GM23338 (cell line): Measurements from ENCODE around the gene MS4A15. TPM values are rescaled to one million over a fixed set of nuclear protein-coding genes. Genes with fewer than 3 reads are reported as not detected.

Experiments
- ATAC-seq: fragments of 200-7000 bp; cut with Tn5 transposase; 3 replicates; pipeline ENCODE4 v1.9.1; 2020
- DNase-seq: peaks from one replicate; pipeline ENCODE4 v3.0.0-alpha.2; 2015; ENCODE audit warnings: low spot score
- H2AFZ ChIP-seq: fragments of 200-600 bp; sonication (generic); 2 replicates; pipeline ENCODE4 v1.8.0; 2016; ENCODE audit warnings: antibody characterized with exemption, mild to moderate bottlenecking, moderate library complexity
- H3F3A ChIP-seq: fragments of 200-600 bp; sonication (generic); replicated peaks from 2 replicates; pipeline ENCODE4 v1.8.0; 2017; ENCODE audit warnings: antibody characterized with exemption, mixed run types, low read depth
- H3K27ac ChIP-seq: fragments of 200-600 bp; sonication (generic); 2 replicates; pipeline ENCODE4 v1.6.1; 2016; ENCODE audit warnings: low read depth
- H3K27me3 ChIP-seq: fragments of 200-600 bp; sonication (generic); 2 replicates; pipeline ENCODE4 v1.8.0; 2016; ENCODE audit warnings: mild to moderate bottlenecking, mixed run types, moderate library complexity; ENCODE audit not compliant: insufficient read depth
- H3K36me3 ChIP-seq: fragments of 200-600 bp; sonication (generic); 2 replicates; pipeline ENCODE4 v1.8.0; 2016; ENCODE audit warnings: mild to moderate bottlenecking; ENCODE audit not compliant: insufficient read depth
- H3K4me1 ChIP-seq: fragments of 200-600 bp; sonication (generic); 2 replicates; pipeline ENCODE4 v1.8.0; 2016; ENCODE audit warnings: mild to moderate bottlenecking, moderate library complexity; ENCODE audit not compliant: insufficient read depth
- H3K4me2 ChIP-seq: fragments of 200-600 bp; sonication (generic); 2 replicates; pipeline ENCODE4 v1.7.1; 2017; ENCODE audit warnings: mixed run types
- H3K4me3 ChIP-seq: fragments of 200-600 bp; sonication (generic); 2 replicates; pipeline ENCODE4 v1.6.1; 2016; ENCODE audit warnings: mixed run types
- H3K79me2 ChIP-seq: fragments of 200-600 bp; sonication (generic); replicated peaks from 2 replicates; pipeline ENCODE4 v1.8.0; 2017; ENCODE audit warnings: mild to moderate bottlenecking; ENCODE audit not compliant: insufficient read depth
- H3K9me2 ChIP-seq: fragments of 200-600 bp; sonication (generic); 2 replicates; pipeline ENCODE4 v1.8.0; 2017; ENCODE audit not compliant: insufficient read depth
- H4K20me1 ChIP-seq: fragments of 200-600 bp; sonication (generic); replicated peaks from 2 replicates; pipeline ENCODE4 v1.8.0; 2017; ENCODE audit warnings: mild to moderate bottlenecking; ENCODE audit not compliant: insufficient read depth
- H3K27ac Mint-ChIP-seq: 2 replicates; pipeline ENCODE4 v1.8.0; 2020; ENCODE audit warnings: inconsistent platforms, mild to moderate bottlenecking, moderate library complexity, mixed read lengths
- H3K27me3 Mint-ChIP-seq: 3 replicates; pipeline ENCODE4 v1.8.0; 2022; ENCODE audit warnings: low read depth, mild to moderate bottlenecking, moderate library complexity, mixed read lengths, inconsistent platforms; ENCODE audit not compliant: insufficient read depth, poor library complexity
- H3K36me3 Mint-ChIP-seq: 3 replicates; pipeline ENCODE4 v1.8.0; 2021; ENCODE audit warnings: low read depth, mild to moderate bottlenecking, inconsistent platforms, moderate library complexity, mixed read lengths
- H3K4me1 Mint-ChIP-seq: 3 replicates; pipeline ENCODE4 v1.8.0; 2020; ENCODE audit warnings: mild to moderate bottlenecking, inconsistent platforms, mixed read lengths
- H3K4me3 Mint-ChIP-seq: 3 replicates; pipeline ENCODE4 v1.8.0; 2021; ENCODE audit warnings: moderate library complexity, mild to moderate bottlenecking, inconsistent platforms, mixed read lengths
- H3K9me3 Mint-ChIP-seq: 3 replicates; pipeline ENCODE4 v1.8.0; 2020; ENCODE audit warnings: moderate library complexity, mild to moderate bottlenecking, inconsistent platforms, mixed read lengths
- CREB1 ChIP-seq: fragments of 250-450 bp; sonication (Bioruptor Pico); IDR thresholded peaks from 2 replicates; pipeline ENCODE4 v1.5.0; 2020; ENCODE audit warnings: low read depth, mild to moderate bottlenecking, moderate library complexity
- EZH2 ChIP-seq: fragments of 200-600 bp; sonication (generic); IDR thresholded peaks from one replicate; pipeline ENCODE4 v1.8.0; 2017; ENCODE audit warnings: antibody characterized with exemption, mild to moderate bottlenecking, low read depth; ENCODE audit not compliant: unreplicated experiment
- EZH2phosphoT487 ChIP-seq: fragments of 200-600 bp; sonication (generic); IDR thresholded peaks from one replicate; pipeline ENCODE4 v1.8.1; 2018; ENCODE audit warnings: antibody characterized with exemption; ENCODE audit not compliant: unreplicated experiment
- NANOG ChIP-seq: IDR thresholded peaks from 2 replicates; pipeline ENCODE4 v1.6.1; 2016; ENCODE audit warnings: antibody characterized with exemption, borderline replicate concordance
- POLR2AphosphoS5 ChIP-seq: IDR thresholded peaks from 2 replicates; pipeline ENCODE4 v1.6.1; 2016; ENCODE audit warnings: antibody characterized with exemption, low read depth
- REST ChIP-seq: IDR thresholded peaks from one replicate; pipeline ENCODE4 v1.6.1; 2018; ENCODE audit warnings: antibody characterized with exemption; ENCODE audit not compliant: unreplicated experiment
- STAT1 ChIP-seq: IDR thresholded peaks from one replicate; pipeline ENCODE4 v1.6.1; 2016; ENCODE audit warnings: antibody characterized with exemption; ENCODE audit not compliant: unreplicated experiment
- ZNF114 ChIP-seq: fragments of 250-450 bp; sonication (Bioruptor Pico); IDR thresholded peaks from 2 replicates; pipeline ENCODE4 v1.5.0; 2020; ENCODE audit warnings: mild to moderate bottlenecking, moderate library complexity
- polyA plus RNA-seq: library from polyadenylated mRNA; unstranded; fragments of >200 nt; fragmentation: Nextera tagmentation; extraction: Ambion mirVana; gene quantifications from 2 replicates; pipeline ENCODE4 v1.2.1, GENCODE V29; 2016
- total RNA-seq: library from RNA; depleted of rRNA; stranded (reverse); fragments of >200 nt; shearing (Covaris generic); gene quantifications from 2 replicates; pipeline ENCODE4 v1.2.3, GENCODE V29; 2014
- TF ChIP-seq, protein P1 (sequence below), 2 experiments: fragments of 200-600 bp in 1 of 2; sonication (generic) in 1 of 2; conservative IDR thresholded peaks; 2 replicates each; pipeline versions ENCODE4 v1.5.1 to v1.6.1; 2016 to 2017; ENCODE audit warnings: antibody characterized with exemption in 2 of 2, low read depth in 2 of 2, mild to moderate bottlenecking in 2 of 2, moderate library complexity in 1 of 2

The MS4A15 gene
- total and polyA plus RNA-seq, 2 experiments from 2014 or later = 0.44 TPM; not detected in 1

GRCh38 chr11:60725592-60725991 lies 31.1 kb upstream of the MS4A15 start (continued):
- no peak for TF ChIP-seq REST

- no peaks in the 10 kb centered on the region for H3K4me1 ChIP-seq
- Mint-ChIP-seq H3K4me1 (no peaks in the 10 kb centered on the region), H3K27me3 (peaks cover 7% of the 10 kb centered on the region), H3K4me3 (no peak overlapping the region), H3K36me3 (no peaks in the 10 kb centered on the region), H3K9me3 (no peaks in the 10 kb centered on the region), H3K27ac (no peak overlapping the region)
- 0 out of 2 replicates have a peak, but pooled peaks cover 4% of the 10 kb centered on the region for H3K9me2 ChIP-seq
- H3K4me2 ChIP-seq = no peak overlapping the region
- no peak overlapping the region for H3K27ac ChIP-seq
- TF ChIP-seq, protein P1, sequence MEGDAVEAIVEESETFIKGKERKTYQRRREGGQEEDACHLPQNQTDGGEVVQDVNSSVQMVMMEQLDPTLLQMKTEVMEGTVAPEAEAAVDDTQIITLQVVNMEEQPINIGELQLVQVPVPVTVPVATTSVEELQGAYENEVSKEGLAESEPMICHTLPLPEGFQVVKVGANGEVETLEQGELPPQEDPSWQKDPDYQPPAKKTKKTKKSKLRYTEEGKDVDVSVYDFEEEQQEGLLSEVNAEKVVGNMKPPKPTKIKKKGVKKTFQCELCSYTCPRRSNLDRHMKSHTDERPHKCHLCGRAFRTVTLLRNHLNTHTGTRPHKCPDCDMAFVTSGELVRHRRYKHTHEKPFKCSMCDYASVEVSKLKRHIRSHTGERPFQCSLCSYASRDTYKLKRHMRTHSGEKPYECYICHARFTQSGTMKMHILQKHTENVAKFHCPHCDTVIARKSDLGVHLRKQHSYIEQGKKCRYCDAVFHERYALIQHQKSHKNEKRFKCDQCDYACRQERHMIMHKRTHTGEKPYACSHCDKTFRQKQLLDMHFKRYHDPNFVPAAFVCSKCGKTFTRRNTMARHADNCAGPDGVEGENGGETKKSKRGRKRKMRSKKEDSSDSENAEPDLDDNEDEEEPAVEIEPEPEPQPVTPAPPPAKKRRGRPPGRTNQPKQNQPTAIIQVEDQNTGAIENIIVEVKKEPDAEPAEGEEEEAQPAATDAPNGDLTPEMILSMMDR (conservative IDR thresholded peaks at IDR 0.05; ENCODE audit: low read depth in 2 of 2) = no peak
- TF ChIP-seq EZH2phosphoT487 (no peak), ZNF114 (CRISPR knock-in tag) (no peak), CREB1 (CRISPR knock-in tag) (no peak), NANOG (no peak)
- H4K20me1 ChIP-seq = no peaks in the 10 kb centered on the region
- no peak overlapping the region for H2AFZ ChIP-seq
- H3K36me3 ChIP-seq = no peaks in the 10 kb centered on the region
- H3K79me2 ChIP-seq = no peaks in the 10 kb centered on the region
- no peak for DNase-seq
- no peak overlapping the region for H3K4me3 ChIP-seq
- no peaks in the 10 kb centered on the region for H3F3A ChIP-seq
- ATAC-seq = no peak
- no peaks in the 10 kb centered on the region for H3K27me3 ChIP-seq
These were observed 25.1 kb upstream of the MS4A15 start for GRCh38 chr11:60731586-60731985.

- Mint-ChIP-seq H3K9me3 (no peaks in the 10 kb centered on the region), H3K4me3 (no peak overlapping the region), H3K4me1 (no peaks in the 10 kb centered on the region), H3K36me3 (no peaks in the 10 kb centered on the region), H3K27ac (no peak overlapping the region), H3K27me3 (peaks cover 3% of the 10 kb centered on the region)
- H3F3A ChIP-seq = no peaks in the 10 kb centered on the region
- H3K79me2 ChIP-seq = no peaks in the 10 kb centered on the region
- no peaks in the 10 kb centered on the region for H4K20me1 ChIP-seq
- no peak for ATAC-seq
- 0 out of 2 replicates have a peak, but pooled peaks cover 2% of the 10 kb centered on the region for H3K9me2 ChIP-seq
- no peak overlapping the region for H3K27ac ChIP-seq
- H3K4me1 ChIP-seq = no peaks in the 10 kb centered on the region
- H2AFZ ChIP-seq = no peak overlapping the region
- TF ChIP-seq NANOG (no peak), POLR2AphosphoS5 (no peak), EZH2 (no peak), STAT1 (no peak), ZNF114 (CRISPR knock-in tag) (no peak)
- no peak for DNase-seq
- H3K36me3 ChIP-seq = no peaks in the 10 kb centered on the region
- no peaks in the 10 kb centered on the region for H3K27me3 ChIP-seq
- H3K4me3 ChIP-seq = no peak overlapping the region
- H3K4me2 ChIP-seq = no peak overlapping the region
These were observed 22.4 kb upstream of the MS4A15 start for GRCh38 chr11:60734279-60734678.
